ENCODE results near the gene CPZ.

The CPZ gene

DNA sequence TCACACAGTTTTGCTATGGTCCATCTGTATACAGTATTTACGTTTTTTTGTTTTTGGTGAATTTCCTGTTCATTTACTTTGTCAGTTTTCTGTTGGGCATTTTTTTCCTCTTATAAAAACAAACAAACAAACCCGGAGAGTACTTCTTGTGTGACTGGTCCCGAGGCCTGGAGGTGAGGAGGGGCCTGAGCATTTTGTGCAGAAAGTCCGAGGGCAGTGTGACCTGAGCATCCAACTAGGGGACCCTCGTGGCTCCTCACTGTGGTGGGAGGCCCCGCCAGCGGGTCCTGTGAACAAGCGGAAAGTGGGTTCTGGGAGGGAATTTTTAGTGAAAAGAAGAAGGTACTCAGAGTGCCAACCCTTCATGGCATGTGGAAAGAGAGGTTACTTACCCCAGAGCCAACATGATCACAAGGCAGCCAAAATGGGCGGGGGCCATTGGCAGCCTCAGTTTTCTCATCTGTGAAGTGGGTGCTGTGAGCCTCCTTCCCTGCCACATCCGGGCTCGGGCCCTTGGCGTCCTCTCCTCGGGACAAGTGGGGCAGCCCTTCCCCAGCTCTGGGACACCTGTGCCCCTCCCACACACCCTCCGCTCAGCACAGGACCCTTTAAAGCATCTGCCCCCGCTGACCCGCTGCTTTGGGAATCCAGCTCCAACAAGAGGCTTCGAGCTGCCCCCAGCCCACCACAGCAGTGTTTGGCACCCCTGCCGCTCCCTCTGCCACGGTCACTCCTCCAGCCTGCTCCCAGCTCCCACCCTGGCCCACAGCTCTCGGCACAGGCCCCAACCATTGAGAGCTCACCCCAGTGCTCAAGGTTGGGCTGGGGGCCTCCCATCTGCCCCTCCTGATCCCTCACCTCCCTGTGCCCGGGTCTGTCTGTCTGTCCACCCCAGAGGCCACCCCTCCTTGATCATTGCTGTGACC is 35.2 kb upstream of the CPZ start:
- Histone ChIP-seq H2AFZ (ENCODE audit: low read length, unreplicated experiment) (no peak overlapping the region), H3K4me1 (ENCODE audit: control insufficient read depth, insufficient read depth, low read length, unreplicated experiment) (peaks cover 31% of the 10 kb centered on the region), H3K36me3 (ENCODE audit: insufficient read depth, low read length) (no peaks in the 10 kb centered on the region), H3K27ac (ENCODE audit: low read depth, low read length) (no peak overlapping the region), H3K4me3 (ENCODE audit: low read depth, low read length) (no peak overlapping the region), H3K79me2 (ENCODE audit: control insufficient read depth, insufficient read depth, low read length, unreplicated experiment) (no peaks in the 10 kb centered on the region), H3K27me3 (ENCODE audit: insufficient read depth, low read length) (no peaks in the 10 kb centered on the region)

- no peak overlapping the region for H3K27ac ChIP-seq (ENCODE audit: low read depth, low read length)
- H3K27me3 ChIP-seq (ENCODE audit: insufficient read depth, low read length): no peaks in the 10 kb centered on the region
- no peaks in the 10 kb centered on the region for H3K79me2 ChIP-seq (ENCODE audit: control insufficient read depth, insufficient read depth, low read length, unreplicated experiment)
- H3K36me3 ChIP-seq (ENCODE audit: insufficient read depth, low read length): no peaks in the 10 kb centered on the region
- H3K4me1 ChIP-seq (ENCODE audit: control insufficient read depth, insufficient read depth, low read length, unreplicated experiment): peaks cover 31% of the 10 kb centered on the region
- H2AFZ ChIP-seq (ENCODE audit: low read length, unreplicated experiment): no peak overlapping the region
- no peak overlapping the region for H3K4me3 ChIP-seq (ENCODE audit: low read depth, low read length)
These were observed 34.2 kb upstream of the CPZ start for GRCh38 chr4:8558080-8558960.

DNA sequence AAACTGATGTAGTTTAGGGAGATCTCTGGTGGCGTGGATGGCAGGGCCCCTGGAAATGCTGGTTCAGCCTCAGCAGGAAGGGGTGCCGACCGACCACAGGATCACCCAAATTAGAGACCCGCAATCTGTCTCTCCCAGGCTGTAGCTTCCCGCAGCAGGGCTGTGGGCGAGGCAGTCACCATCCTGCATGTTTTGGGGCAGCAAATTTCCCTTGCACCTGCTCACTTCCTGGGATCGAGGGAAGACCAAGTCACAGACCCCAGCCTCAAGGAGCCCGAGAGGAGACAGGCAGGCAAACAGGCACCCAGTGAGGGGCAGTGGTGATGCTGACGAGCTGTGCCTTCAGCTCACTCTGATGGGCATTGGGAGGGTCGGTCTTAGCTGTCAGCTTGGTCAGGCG is 33.6 kb upstream of the CPZ start:
- no peak overlapping the region for H2AFZ ChIP-seq (ENCODE audit: low read length, unreplicated experiment)
- no peaks in the 10 kb centered on the region for H3K79me2 ChIP-seq (ENCODE audit: control insufficient read depth, insufficient read depth, low read length, unreplicated experiment)
- H3K4me3 ChIP-seq (ENCODE audit: low read depth, low read length): no peak overlapping the region
- peaks cover 31% of the 10 kb centered on the region for H3K4me1 ChIP-seq (ENCODE audit: control insufficient read depth, insufficient read depth, low read length, unreplicated experiment)
- H3K27ac ChIP-seq (ENCODE audit: low read depth, low read length): no peak overlapping the region
- H3K36me3 ChIP-seq (ENCODE audit: insufficient read depth, low read length): no peaks in the 10 kb centered on the region
- H3K27me3 ChIP-seq (ENCODE audit: insufficient read depth, low read length): no peaks in the 10 kb centered on the region

DNA sequence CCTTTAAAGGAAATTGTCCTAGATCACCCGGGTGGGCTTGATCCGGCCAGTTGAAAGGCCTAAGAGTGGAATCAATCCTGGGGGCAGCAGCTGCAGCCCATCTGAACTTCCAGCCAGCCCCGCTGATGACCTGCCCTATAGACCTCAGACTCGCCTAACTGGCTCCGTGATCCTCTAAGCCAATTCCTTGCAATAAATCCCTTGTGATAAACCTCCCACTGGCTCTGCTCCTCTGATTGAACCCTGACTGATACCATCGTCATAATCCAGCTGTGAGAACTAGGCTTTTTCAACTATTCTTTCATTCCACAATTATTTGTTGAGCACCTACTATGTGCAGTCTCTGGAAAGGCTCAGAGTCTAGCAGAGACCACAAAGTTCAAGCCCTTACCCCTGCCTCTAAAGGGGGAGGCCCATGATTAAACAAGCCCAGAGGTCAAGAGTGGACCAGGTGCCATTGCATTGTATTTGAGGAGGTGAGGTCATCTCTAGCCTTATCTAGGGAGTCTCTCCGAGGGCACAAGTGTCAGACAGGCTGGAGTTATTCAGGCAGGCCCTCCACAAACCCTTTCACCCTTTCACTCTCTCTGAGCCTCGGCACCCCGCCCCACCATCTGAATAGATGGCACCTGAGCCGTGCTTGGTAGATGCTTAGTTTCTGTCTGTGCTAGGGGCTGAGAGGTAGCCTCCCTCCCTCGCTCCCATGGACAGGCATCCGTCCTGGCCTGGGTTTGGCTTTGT is 32.9 kb upstream of the CPZ start:
- Histone ChIP-seq H2AFZ (ENCODE audit: low read length, unreplicated experiment) (no peak overlapping the region), H3K4me1 (ENCODE audit: control insufficient read depth, insufficient read depth, low read length, unreplicated experiment) (peaks cover 31% of the 10 kb centered on the region), H3K36me3 (ENCODE audit: insufficient read depth, low read length) (no peaks in the 10 kb centered on the region), H3K27me3 (ENCODE audit: insufficient read depth, low read length) (no peaks in the 10 kb centered on the region), H3K27ac (ENCODE audit: low read depth, low read length) (no peak overlapping the region), H3K79me2 (ENCODE audit: control insufficient read depth, insufficient read depth, low read length, unreplicated experiment) (no peaks in the 10 kb centered on the region), H3K4me3 (ENCODE audit: low read depth, low read length) (no peak overlapping the region)

- H2AFZ ChIP-seq (ENCODE audit: low read length, unreplicated experiment): no peak overlapping the region
- H3K27me3 ChIP-seq (ENCODE audit: insufficient read depth, low read length): no peaks in the 10 kb centered on the region
- no peaks in the 10 kb centered on the region for H3K36me3 ChIP-seq (ENCODE audit: insufficient read depth, low read length)
- no peak overlapping the region for H3K27ac ChIP-seq (ENCODE audit: low read depth, low read length)
- no peak overlapping the region for H3K4me3 ChIP-seq (ENCODE audit: low read depth, low read length)
- H3K79me2 ChIP-seq (ENCODE audit: control insufficient read depth, insufficient read depth, low read length, unreplicated experiment): no peaks in the 10 kb centered on the region
- peaks cover 31% of the 10 kb centered on the region for H3K4me1 ChIP-seq (ENCODE audit: control insufficient read depth, insufficient read depth, low read length, unreplicated experiment)
These were observed 32.1 kb upstream of the CPZ start for GRCh38 chr4:8560265-8561047.

DNA sequence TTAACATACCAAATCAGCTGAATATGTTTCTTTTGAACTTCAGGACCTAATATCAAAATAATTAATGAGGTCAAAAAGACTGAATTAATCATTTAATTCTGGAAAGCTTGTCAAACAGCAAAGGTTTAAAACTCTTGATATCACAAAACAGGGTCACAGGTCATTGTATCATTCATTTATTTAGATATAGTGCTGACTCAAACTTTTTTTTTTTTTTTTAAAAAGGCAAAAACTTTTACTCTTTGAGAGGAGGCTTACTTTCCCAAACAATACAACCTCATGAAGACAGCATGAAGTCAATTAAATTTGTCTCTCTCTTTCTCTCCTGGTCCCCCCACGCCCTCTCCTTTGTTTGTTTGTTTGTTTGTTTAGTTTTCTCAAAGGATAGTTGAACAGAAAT is 28.0 kb upstream of the CPZ start:
- H2AFZ ChIP-seq (ENCODE audit: low read length, unreplicated experiment): no peak overlapping the region
- H3K36me3 ChIP-seq (ENCODE audit: insufficient read depth, low read length): no peaks in the 10 kb centered on the region
- no peak overlapping the region for H3K4me3 ChIP-seq (ENCODE audit: low read depth, low read length)
- H3K27me3 ChIP-seq (ENCODE audit: insufficient read depth, low read length): peaks cover 5% of the 10 kb centered on the region; the same call in 1 of the 2 replicates
- H3K79me2 ChIP-seq (ENCODE audit: control insufficient read depth, insufficient read depth, low read length, unreplicated experiment): no peaks in the 10 kb centered on the region
- no peak overlapping the region for H3K27ac ChIP-seq (ENCODE audit: low read depth, low read length)
- H3K4me1 ChIP-seq (ENCODE audit: control insufficient read depth, insufficient read depth, low read length, unreplicated experiment): peaks cover 9% of the 10 kb centered on the region

- no peak overlapping the region for H2AFZ ChIP-seq (ENCODE audit: low read length, unreplicated experiment)
- H3K27me3 ChIP-seq (ENCODE audit: insufficient read depth, low read length): peaks cover 9% of the 10 kb centered on the region; the same call in 1 of the 2 replicates
- H3K4me1 ChIP-seq (ENCODE audit: control insufficient read depth, insufficient read depth, low read length, unreplicated experiment): no peaks in the 10 kb centered on the region
- no peaks in the 10 kb centered on the region for H3K36me3 ChIP-seq (ENCODE audit: insufficient read depth, low read length)
- no peak overlapping the region for H3K27ac ChIP-seq (ENCODE audit: low read depth, low read length)
- no peak overlapping the region for H3K4me3 ChIP-seq (ENCODE audit: low read depth, low read length)
- H3K79me2 ChIP-seq (ENCODE audit: control insufficient read depth, insufficient read depth, low read length, unreplicated experiment): no peaks in the 10 kb centered on the region
These were observed 24.4 kb upstream of the CPZ start for GRCh38 chr4:8568068-8568668.

DNA sequence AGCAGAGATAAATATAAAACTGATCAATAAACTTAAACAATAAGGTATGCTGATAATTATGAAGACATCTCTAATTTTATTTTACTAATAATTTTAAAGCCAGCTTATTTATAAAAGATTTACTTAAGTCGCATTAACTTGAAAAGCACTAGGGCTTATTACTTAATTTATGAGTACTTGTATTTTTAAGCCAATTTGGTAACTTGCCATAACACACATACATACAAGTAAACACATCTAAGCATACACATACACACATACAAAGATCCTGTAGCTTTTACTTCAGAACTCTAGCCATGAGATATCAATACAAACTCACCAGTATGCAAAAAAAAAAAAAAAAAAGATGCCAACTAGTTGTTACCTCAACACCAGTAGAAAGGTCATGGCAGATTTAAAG is 22.4 kb upstream of the CPZ start:
- Histone ChIP-seq H3K79me2 (ENCODE audit: control insufficient read depth, insufficient read depth, low read length, unreplicated experiment) (no peaks in the 10 kb centered on the region), H3K27ac (ENCODE audit: low read depth, low read length) (no peak overlapping the region), H2AFZ (ENCODE audit: low read length, unreplicated experiment) (no peak overlapping the region), H3K27me3 (ENCODE audit: insufficient read depth, low read length) (peaks cover 15% of the 10 kb centered on the region), H3K4me1 (ENCODE audit: control insufficient read depth, insufficient read depth, low read length, unreplicated experiment) (no peaks in the 10 kb centered on the region), H3K4me3 (ENCODE audit: low read depth, low read length) (no peak overlapping the region), H3K36me3 (ENCODE audit: insufficient read depth, low read length) (no peaks in the 10 kb centered on the region)

- Histone ChIP-seq H3K27ac (ENCODE audit: low read depth, low read length) (no peak overlapping the region), H3K36me3 (ENCODE audit: insufficient read depth, low read length) (no peaks in the 10 kb centered on the region), H2AFZ (ENCODE audit: low read length, unreplicated experiment) (no peak overlapping the region), H3K79me2 (ENCODE audit: control insufficient read depth, insufficient read depth, low read length, unreplicated experiment) (no peaks in the 10 kb centered on the region), H3K4me3 (ENCODE audit: low read depth, low read length) (no peak overlapping the region), H3K4me1 (ENCODE audit: control insufficient read depth, insufficient read depth, low read length, unreplicated experiment) (no peaks in the 10 kb centered on the region), H3K27me3 (ENCODE audit: insufficient read depth, low read length) (peaks cover 22% of the 10 kb centered on the region)
These were observed 20.6 kb upstream of the CPZ start for GRCh38 chr4:8571702-8572685.

Measured in ACC112 (cell line).